HTR-8/SVneo (cell line): Measurements from ENCODE around the gene RFFL.
"Not testable (repeated sequence)": the region's sequence is repeated elsewhere in the genome, so short reads cannot be mapped to it uniquely, and the experiment has no call there.

ENCODE experiments used
- DNase-seq: peaks from one replicate; pipeline ENCODE4 v3.0.0; 2011; ENCODE audit warnings: low spot score, mixed read lengths; ENCODE audit not compliant: insufficient read length
- FAIRE-seq: peaks from 2 replicates; lab custom pipeline; 2011; peaks lifted over from hg19 to GRCh38; lab: Jason Lieb, UNC

Gene RFFL

DNA sequence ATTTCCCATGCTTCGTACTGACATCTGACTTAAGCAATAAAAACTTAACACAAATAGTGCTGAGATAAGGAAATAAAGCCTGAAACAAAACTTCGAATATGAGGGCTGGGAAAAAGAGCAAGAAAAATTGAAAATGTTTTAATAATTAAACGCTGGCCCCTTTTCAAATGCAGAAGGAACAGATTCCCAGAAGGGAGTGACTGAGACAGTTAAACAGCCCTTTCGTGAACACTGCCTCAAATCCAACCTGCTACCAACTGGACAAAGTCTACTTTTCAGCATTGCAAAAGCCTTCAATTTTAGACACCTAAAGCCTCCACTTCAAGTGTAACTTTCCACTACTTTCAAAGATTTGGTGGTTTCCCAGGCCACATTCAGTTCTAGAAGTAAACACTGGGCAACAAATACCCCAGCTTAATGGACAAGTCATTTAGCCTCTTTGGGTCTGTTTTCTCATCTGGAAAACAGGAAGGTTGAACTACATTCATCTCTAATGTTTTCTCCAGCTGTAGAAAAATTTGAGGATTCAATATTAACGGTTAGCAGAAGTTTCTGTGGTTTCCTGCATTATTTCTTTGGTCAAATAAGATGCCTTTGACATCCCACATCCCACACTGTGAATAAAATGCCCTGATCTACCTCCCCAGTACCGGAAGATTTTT is 11.8 kb downstream of the RFFL start:
- DNase-seq: no peak
- FAIRE-seq: no peak

DNA sequence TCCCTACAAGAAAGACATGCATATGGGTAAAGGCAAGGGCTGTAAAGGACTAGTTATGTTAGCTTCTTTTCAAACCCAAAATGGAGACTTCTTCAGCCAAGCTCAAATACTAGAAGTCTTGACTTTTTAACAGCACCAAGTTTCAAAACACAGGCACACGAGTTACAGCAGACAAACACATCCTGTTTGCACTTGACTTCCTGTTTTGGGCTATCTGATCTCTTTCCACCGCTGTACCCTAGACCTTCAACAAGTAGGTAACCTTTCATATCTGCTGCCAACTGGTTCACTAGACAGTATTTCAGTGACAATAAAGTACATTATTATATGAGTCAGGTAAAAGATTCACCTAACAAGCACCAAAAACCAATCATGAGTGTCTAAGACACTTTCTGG is 12.3 kb downstream of the RFFL start:
- FAIRE-seq (no peak), DNase-seq (no peak)

DNA sequence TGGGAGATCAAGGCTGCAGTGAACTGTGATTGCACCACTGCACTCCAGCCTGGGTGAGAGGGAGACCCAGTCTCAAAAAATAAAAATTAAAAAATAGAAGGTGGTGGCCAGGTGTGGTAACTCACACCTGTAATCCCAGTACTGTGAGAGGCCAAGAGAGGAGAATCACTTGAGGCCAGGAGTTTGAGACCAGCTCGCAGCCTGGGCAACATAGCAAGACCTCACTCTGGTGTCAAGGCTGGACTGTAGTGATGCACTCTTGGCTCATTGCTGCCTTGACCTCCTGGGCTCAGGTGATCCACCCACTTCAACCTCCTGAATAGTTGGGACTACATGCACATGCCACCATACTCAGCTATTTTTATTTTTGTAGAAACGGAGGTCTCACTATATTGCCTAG is 13.3 kb downstream of the RFFL start:
- no peak for DNase-seq
- FAIRE-seq: no peak

GRCh38 chr17:35048685-35049379 is 14.7 kb downstream of the RFFL start:
- DNase-seq: no peak
- FAIRE-seq: no peak

- peak; percentile 28 for DNase-seq
- FAIRE-seq: no peak
These were observed 16.7 kb downstream of the RFFL start for GRCh38 chr17:35046740-35047283.

- FAIRE-seq: no peak
- DNase-seq: no peak
These were observed 17.3 kb downstream of the RFFL start for GRCh38 chr17:35046245-35046644.

GRCh38 chr17:35045458-35045979 is 18.0 kb downstream of the RFFL start:
- FAIRE-seq, DNase-seq: not testable (repeated sequence)

DNA sequence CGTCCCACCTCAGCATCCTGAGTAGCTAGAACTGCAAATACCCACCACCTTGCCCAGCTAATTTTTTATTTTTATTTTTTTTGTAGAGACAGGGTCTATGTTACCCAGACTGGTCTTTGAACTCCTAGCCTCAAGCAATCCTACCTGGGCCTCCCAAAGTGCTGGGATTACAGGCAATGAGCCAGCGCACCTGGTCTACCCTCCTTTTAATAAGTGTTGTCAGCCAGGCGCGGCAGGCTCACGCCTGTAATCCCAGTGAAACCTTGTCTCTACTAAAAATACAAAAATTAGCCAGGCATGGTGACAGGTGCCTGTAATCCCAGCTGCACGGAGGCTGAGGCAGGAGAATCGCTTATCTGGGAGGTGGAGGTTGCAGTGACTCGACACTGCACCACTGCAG is 19.3 kb downstream of the RFFL start:
- FAIRE-seq: no peak

DNA sequence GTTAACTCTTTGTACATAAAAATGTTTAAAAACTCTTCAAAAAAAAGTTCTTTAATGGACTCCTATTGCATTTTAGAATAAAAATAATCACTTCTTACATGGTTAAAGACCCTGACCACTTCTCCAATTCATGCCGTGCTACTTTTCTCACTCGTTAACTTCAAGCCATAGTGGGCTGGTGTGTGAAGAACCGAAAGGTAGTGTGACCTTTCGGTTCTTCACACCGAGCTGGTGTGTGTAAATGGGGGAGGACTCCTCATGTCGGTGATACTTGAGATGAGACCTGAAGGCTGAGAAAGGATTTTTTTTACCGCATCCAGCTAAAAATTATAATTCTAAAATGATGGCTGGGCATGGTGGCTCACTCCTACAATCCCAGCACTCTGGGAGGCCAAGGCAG is 22.1 kb downstream of the RFFL start:
- DNase-seq: no peak
- FAIRE-seq: no peak

More for the DNA sequence above, 19.3 kb downstream of the RFFL start:
- no peak for DNase-seq

GRCh38 chr17:35038453-35038852 is 25.1 kb downstream of the RFFL start:
- no peak for FAIRE-seq
- DNase-seq: no peak

- DNase-seq: no peak
- FAIRE-seq: no peak
These were observed 32.7 kb downstream of the RFFL start for GRCh38 chr17:35030780-35031179.

DNA sequence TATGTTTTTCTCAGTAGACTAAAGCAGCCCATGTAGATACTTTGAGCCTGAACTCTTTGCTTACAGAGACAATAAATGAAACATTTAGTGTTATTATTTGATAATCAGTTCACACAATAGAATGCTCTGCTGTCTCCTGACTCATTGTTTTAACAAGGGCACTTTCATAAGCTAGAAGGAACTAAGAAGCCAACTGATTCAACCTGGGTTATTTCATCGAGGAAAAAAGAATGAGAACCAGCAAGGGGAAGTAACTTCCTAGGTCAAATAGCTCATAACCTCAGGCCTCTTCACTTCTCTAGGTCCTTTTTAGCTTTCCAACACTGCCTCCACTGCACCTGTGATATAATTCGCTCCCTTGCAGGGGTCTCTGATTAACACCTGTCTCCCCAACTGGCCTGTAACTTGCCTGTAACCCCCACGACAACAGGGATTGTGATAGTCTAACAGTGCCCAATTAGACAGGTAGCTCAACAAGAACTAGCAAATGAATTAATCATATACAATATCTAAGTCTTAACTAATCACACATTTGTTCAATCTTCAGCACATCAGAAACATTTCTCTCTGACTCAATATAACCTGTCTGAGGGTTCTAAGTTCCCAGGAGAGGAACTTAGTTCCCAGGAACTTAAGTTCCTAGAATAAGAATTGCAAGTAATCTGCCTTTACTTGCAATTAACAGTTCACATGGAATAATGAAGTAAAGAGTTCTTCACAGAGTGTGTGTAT is 34.8 kb downstream of the RFFL start:
- FAIRE-seq (no peak), DNase-seq (no peak)

DNA sequence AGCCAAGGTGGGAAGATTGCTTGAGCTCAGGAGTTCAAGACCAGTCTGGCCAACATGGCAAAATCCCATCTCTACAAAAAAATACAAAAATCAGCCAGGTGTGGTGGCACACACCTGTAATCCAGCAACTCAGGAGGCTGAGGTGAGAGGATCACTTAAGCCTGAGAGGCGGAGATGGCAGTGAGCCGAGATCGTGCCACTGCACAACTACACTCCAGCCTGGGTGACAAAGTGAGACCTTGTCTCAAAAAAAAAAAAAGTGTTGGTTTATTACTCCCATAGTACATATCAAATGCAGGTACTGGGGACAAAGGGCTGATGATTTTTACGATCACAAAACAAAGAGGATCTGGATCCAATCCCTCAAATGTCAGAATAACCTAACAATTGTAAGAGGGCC is 35.4 kb downstream of the RFFL start:
- FAIRE-seq, DNase-seq: not testable (repeated sequence)

DNA sequence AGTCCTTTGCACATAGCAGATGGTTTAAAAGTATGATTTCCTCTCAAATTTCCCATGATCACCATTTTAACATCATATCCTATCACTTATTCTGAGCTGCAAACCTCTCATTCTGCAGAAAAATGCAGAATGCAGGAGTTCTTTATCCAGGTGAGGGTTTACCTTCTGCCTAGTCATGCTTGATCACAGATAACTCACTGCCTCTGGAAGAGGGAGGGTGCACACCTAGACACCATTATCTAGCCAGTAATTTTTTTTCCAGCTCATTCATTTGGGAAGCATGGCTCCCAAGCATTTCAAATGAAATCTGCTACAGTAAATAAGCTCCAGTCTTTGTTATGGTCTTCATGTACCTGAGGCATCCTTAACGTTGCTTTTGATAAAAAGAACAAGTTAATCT is 38.0 kb downstream of the RFFL start:
- FAIRE-seq: no peak

DNA sequence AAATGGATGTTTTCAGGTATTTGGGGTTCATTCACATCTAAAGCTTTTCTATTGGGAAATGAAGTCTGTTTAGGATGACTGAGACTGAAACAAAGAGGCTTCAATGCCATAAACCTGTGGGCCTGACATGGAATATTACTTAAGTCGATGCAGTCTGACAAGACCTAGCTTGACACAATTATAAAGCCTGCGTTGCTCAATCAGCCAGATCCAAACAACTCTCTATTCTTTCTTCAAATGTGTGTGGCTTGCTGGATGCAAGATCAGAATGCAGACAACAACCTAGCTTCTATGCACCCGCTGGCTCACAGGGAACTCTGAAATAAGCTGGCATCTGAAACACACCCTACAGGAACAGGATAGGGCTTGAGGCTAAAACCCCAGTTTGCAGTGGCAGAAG is 40.0 kb downstream of the RFFL start:
- no peak for FAIRE-seq
- DNase-seq: no peak

More for the DNA sequence above, 38.0 kb downstream of the RFFL start:
- no peak for DNase-seq

DNA sequence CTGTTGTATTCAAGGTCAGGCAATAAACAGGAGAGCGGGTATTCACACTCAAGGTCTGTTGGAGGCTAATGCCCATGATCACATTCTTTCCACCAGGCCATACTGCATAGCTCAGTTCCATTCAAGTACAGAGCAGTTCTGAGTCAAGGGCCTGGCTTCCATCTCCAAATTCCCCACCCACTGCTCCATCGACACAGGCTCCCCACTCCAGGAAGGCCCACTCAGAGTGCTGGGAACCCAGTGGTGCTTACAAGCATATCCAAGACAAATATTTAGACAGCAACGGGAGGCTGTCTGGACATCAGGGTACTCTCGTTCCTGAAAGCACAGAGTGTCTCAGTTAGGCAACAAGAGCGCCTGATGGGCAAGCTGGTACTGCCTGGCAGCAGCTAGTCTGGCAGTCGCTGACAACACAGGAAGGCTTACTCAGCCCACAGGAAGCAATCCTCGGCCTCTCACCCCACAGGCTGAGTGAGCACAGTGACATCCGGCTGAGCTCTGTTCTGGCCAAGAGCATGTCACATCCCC is 40.9 kb downstream of the RFFL start:
- DNase-seq (peak; percentile 79), FAIRE-seq (no peak)

DNA sequence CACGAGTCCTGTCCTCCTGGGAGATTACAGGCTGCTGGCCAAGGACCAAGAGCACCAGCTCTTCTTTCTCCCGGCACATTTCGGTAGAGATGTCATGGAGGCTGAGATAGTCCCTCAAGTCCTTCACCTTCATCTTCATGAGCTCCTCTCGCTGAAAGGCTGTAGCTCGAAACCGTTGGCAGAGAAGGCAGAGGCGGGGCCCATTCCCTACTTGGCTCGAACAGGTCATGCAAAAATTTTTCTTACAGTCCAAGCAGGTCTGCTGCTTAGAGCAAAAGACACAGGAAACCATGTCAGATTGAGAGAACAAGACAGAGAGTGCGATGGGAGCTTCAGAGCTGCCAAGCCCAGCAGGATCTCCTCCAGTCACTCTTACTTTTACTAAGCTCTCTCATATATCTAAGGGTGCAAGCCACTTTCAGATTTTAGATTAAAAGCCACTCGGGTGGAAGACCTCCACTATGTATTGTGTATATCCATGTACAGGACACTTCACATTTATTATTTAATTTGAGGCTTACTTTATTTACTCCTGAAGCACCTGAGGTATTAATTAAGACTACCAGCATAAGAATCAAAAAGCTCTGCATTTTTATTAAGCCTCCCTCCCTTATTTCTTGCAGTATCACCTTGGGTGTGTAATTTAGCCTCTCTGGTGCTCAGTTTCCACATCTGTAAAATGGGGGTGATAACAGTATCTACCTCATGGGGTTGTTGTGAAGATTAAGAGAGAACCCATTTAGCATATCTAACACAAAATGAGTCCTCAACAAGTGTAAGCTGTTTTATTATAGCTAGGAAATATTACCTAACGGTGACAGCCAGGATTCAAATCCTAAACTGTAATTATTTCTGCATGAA is 41.8 kb downstream of the RFFL start:
- no peak for DNase-seq
- no peak for FAIRE-seq

DNA sequence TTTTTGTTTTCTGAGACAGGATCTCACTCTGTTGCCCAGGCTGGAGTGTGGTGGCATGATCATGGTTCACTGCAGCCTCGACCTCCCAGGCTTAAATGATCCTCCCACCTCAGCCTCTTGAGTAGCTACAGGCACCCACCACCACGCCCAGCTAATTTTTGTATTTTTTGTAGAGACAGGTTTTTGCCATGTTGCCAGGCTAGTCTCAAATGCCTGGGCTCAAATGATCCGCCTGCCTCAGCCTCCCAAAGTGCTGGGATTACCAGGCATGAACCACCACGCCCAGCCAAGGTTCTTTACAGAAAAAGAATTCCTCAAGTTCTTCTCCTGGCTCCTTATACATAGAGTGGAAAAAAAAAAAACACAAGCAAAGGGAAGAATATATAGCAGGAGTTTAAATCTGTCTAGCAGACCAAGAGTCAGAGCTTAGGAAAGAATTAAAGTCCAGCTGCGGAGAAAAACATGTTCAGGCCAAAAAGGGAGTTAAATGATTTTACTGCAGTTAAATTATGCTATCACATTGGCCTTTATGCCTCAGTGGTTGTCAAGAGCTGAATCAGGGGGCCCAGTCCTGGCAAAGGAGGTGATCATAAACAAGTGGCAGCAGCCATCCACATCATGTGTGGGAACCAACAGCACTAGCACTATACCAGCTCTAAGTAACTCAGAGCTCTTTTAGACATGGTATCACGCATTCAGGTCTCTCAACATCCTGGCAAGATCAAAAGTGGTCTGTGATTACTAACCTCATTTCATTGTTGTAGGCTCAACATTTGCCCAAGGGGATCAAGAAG is 43.9 kb downstream of the RFFL start:
- FAIRE-seq: no peak
- DNase-seq: no peak

DNA sequence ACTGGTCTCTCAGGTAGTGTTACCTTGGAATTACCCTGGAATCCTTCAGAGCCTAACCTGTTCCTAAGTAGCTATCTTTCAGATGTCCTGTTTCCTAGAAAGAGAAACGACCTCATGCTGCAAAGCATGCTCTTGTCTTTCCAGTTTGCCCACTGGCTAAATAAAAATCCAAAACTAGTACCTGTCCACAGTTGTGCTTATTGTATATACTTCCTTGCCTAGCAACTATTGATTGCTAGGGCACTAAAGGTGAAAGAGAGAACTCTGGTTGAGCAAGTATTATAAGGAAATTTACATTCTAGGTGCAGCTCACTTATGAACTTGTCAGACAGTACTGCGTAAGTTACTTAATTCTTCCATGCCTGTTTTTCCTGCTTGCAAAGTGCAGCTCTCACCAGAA is 44.7 kb downstream of the RFFL start:
- FAIRE-seq (no peak), DNase-seq (no peak)
